NCI-H1436 (cell line): Measurements from ENCODE around the gene KCNN3.
A peak's percentile ranks its signal among the peaks of the same experiment; 100 is the strongest.
"Not testable (repeated sequence)": the region's sequence is repeated elsewhere in the genome, so short reads cannot be mapped to it uniquely, and the experiment has no call there.

Experiments used
- DNase-seq: peaks from one replicate; lab custom pipeline; 2025; lab: John Stamatoyannopoulos, UW

Gene KCNN3

DNA sequence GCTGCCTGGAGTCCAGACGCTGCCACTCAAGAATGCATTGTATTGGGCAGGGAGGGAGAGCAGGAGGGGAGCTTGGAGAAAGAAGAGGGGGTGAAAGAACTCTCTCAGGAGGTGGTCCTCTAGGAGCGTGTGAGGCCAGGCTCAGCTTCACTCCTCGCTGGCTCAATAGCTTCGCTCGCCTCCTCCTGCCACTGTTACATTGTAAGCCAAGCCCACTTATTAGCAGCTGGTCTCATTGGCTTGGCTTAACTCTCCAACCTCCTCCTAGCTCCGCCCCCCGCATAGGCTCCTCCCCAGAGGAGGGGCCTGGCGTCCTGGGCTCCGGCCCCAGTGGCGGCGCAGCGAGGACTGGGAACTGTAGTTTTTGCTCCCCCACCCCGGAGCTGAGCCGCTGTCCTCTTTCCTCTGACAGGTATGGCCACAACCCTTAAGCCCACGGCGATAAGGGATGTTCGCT, at the start of gene KCNN3:
TSS of gene KCNN3 (minus strand) at position 167 of the 457 bp plus-strand sequence. CDS start 317 bp downstream, outside the sequence.
- peak; percentile 90 for DNase-seq

- DNase-seq: no peak
These were observed 43.2 kb upstream of the KCNN3 start for GRCh38 chr1:154913273-154913672.

DNA sequence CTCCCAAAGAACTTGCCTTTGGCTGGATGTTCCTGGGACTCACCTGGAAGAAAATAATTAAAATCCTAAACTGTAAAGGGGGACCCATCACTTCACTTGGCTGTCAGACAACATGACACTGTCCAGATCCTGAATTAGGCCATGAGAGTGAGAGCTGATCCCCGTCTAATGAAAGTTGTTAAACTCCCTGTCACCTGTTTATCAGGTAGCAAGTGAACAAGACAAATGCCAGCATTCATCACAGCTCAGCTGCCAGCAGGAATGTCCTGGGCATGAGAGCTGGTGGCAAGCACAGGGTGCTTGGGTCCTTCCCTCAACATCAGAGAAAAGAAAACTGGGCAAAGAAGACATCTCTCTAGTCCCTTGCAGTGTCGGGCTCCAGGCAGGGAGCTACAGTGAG, 42.7 kb upstream of the KCNN3 start:
- no peak for DNase-seq

GRCh38 chr1:154911691-154912550, 41.8 kb upstream of the KCNN3 start:
- no peak for DNase-seq

- DNase-seq: no peak
These were observed 40.8 kb upstream of the KCNN3 start for GRCh38 chr1:154910851-154911250.

DNA sequence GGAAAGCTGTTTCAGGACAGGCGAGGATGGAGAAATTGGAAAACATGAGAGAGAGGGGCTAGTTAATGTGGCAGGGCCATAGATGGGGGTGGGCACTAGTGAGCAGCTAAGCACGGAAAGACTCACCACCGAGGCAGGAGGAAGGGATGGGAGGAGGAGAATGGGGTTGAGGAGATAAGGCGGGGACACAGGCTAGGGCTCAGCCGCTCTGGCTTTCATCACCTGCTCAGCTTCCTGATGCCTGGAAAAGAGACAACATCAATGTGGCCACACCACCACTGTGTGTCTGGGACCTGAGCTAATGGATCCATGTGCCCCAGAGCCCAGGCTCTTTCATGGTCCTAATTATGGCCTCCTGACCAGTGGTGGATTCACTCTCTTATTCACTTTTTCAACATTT, 38.9 kb upstream of the KCNN3 start:
- no peak for DNase-seq

GRCh38 chr1:154908129-154908528, 38.0 kb upstream of the KCNN3 start:
- DNase-seq: not testable (repeated sequence)

DNA sequence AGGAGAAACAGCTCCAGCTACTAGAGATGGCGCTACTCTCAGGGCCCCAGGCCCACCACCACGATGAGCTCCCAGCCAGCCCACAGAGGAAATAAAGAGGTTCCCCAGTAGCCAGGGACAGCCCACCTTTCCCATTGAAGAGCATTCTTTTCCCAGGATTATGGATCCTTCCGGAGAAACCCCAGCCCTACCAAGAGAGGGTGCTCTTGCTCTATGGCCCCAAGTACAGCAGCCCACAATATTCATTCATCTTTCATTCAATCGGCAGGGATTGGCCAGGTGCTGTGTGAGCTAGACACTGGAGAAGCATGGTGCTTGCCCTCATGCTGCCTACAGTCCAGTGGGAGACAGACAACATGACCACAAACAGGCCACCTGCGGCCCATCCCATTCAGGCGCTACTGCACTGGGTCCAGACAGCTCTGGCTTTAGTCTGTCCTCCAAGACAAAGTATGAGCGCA, 36.6 kb upstream of the KCNN3 start:
- DNase-seq: no peak

GRCh38 chr1:154902938-154903566, 33.0 kb upstream of the KCNN3 start:
- DNase-seq: no peak

DNA sequence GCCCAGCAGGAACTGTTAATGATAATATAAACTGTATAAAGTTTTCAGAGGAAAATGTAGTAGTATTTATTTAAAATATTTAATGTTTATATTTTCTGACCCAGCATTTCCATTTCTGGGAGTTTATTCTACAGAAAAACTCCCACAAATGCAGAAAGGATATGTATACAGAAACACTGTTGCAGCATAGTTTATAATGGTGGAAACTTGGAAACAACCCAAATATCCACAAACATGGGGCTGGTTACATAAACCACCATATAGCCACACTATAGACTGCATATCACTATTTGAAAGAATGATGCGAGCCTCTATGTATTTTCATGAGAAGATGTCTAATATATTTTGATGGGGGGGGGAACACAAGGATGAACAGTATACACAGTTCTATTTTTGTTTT, 31.5 kb upstream of the KCNN3 start:
- DNase-seq: no peak

DNA sequence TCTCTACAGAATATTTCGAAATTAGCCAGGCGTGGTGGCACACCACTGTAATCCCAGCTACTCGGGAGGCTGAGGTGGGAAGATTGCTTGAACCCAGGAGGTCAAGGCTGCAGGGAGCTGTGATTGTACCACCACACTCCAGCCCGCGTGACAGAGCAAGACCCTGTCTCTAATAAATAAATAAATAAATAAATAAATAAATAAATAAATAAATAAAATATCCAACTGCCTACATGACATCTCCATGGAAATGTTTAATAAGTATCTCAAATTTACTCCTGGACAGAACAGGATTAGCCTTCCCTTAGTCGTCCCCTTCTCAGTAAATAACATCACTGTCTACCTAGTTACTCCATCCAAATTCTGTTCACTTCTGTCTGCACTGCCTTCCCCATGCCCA, 29.0 kb upstream of the KCNN3 start:
- no peak for DNase-seq

DNA sequence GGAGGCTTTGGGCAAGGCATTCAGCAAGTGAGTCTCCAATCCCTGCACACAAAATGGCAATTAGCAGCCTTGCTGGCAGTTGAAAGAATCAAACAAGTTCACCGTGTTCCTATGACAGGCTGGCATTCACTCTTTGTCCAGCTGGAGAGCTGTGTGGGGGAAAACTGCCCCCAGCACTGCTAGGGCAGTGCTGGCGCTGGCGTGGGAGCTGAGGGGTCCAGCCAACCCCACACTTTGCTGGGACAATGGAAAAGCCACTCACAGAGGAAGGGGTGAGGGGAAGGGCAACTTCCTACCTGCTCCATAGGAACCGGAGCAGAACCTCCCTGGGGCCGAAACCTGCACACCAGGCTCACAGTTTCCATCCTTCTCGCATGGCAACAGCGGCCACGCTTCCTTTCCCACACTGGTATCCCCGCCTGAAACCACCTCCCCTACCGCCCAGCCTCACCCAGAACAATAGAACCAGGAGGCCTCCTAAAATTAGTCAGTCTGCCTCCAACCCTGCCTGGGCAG, 26.7 kb upstream of the KCNN3 start:
- DNase-seq: no peak

DNA sequence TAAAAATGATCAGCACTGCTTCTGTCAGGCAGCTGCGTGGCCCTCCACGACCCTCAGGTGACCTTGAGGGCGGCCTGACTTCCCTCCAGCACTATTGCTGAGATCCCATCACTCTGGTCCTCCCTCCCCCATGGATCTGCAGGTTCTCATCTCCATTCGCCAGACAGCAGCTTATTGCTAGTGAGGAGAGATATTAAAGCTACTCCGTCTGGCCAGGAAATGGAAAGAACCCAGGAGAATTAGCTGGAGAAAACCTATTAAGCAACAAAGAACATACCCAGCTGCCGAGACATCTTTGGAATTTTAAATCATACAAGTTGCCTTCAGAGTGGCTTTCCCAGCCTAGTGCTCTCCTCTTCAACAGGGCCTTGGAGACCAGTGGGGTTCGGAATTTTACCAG, 25.7 kb upstream of the KCNN3 start:
- no peak for DNase-seq

- no peak for DNase-seq
These were observed 21.4 kb upstream of the KCNN3 start for GRCh38 chr1:154891452-154891851.

GRCh38 chr1:154888757-154889156, 18.7 kb upstream of the KCNN3 start:
- no peak for DNase-seq

DNA sequence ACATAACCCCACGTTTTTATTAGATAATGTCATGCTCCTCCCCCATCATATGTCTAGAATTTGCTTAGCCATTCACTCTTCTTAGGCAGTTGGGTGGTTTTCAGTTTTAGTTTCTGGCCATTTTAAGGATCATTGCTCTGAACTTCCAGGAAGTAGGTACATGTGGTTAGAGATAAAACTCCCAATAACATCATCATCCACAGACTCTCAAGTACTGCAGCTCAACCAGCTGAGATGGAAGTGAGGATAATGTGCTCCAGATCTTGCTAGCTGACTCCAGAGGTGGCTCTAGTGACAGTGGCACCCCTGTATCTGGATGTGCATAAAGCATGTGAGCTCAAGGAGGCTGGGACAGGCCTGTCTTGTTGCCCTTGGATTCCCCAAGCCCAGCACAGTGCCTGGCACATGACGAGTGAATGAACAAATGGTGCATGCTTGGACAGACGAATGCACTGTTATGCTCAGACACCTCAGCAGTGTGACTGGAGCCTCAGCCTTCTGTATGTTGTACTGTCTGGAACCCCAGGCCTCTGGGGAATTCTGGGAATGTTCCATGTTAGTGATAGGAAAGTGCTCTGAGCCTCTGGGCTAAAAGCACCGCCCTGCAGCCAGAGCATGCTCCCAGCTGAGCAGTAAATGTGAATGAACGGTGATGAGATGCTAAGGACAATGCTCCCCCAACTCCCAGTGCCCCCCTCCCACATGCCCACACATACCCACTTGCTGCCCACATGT, 16.4 kb upstream of the KCNN3 start:
- DNase-seq: no peak

GRCh38 chr1:154884869-154885701, 15.0 kb upstream of the KCNN3 start:
- DNase-seq: no peak

GRCh38 chr1:154883919-154884868, 14.1 kb upstream of the KCNN3 start:
- no peak for DNase-seq

- DNase-seq: no peak
These were observed 11.9 kb upstream of the KCNN3 start for GRCh38 chr1:154881820-154882535.

DNA sequence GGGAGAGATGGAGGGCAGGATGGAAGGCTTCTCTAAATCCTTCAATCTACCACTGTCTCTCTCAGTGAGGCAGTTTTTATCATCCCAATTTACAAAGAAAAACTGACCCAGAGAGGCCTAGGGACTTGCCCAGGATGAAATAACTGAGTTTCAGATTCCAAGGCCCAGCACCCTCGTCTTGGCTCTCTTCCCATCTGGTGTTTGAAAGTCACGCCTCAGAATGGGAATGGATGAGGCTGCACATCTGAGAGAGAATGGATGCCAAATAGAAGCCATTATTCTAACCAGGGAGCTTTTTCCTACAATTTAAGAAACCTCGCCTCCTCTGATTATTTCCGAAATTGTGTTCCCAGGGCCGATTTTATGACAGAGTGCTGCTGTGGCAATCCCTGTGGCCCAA, 10.6 kb upstream of the KCNN3 start:
- DNase-seq: no peak
